GM13976 (cell line): ENCODE measurements around the gene ARVCF.

ENCODE experiments used
- DNase-seq: peaks from one replicate; pipeline ENCODE4 v3.0.0; 2012; ENCODE audit warnings: low spot score
- CTCF ChIP-seq: IDR thresholded peaks from 2 replicates; pipeline ENCODE4 v1.5.1; 2012; ENCODE audit warnings: borderline replicate concordance, mild to moderate bottlenecking; ENCODE audit not compliant: insufficient read depth; ENCODE audit errors: extremely low read depth, missing control alignments, control extremely low read depth
- in situ Hi-C: fragments of 300-500 bp; cut with MboI; formaldehyde crosslinking; loops from one replicate; pipeline ENCODE4 v1.12.0; 2022; ENCODE audit warnings: low sequenced_read_pairs, mixed read lengths, inconsistent platforms; ENCODE audit not compliant: unreplicated experiment

ARVCF gene

GRCh38 chr22:19955241-19956128 lies 61.1 kb downstream of the ARVCF start:
- in situ Hi-C loops: no loop called here
- no peak for TF ChIP-seq CTCF
- peak; percentile 30 for DNase-seq

GRCh38 chr22:19951346-19951745 lies 65.3 kb downstream of the ARVCF start:
- no peak for TF ChIP-seq CTCF
- in situ Hi-C loops: no loop called here
- DNase-seq: peak; percentile 4

GRCh38 chr22:19948057-19948760 lies 68.4 kb downstream of the ARVCF start:
- in situ Hi-C loops: no loop called here
- no peak for TF ChIP-seq CTCF
- DNase-seq: no peak

GRCh38 chr22:19943082-19944026 lies 73.3 kb downstream of the ARVCF start:
- in situ Hi-C loops: no loop called here
- DNase-seq: no peak
- TF ChIP-seq CTCF: no peak

- in situ Hi-C loops: no loop called here
- DNase-seq: no peak
- TF ChIP-seq CTCF: no peak
Observed at GRCh38 chr22:19942157-19943081, 74.2 kb downstream of the ARVCF start.
